Gastroesophageal sphincter (tissue), 3 donors: ENCODE results near the gene MYO1D.

Experiments
- CTCF ChIP-seq, 4 experiments: fragments of 200-600 bp in 2 of 4; fragments of 450-650 bp in 2 of 4; sonication (generic) in 1 of 4; IDR thresholded peaks; one replicate each; pipeline ENCODE4 v1.5.1; 2017 to 2019; ENCODE audit warnings: antibody characterized with exemption in 4 of 4, mild to moderate bottlenecking in 2 of 4, moderate library complexity in 2 of 4
- EP300 ChIP-seq: sonication (generic); formaldehyde crosslinking; IDR thresholded peaks from one replicate; pipeline ENCODE4 v1.6.1; 2017; ENCODE audit warnings: antibody characterized with exemption, mild to moderate bottlenecking
- POLR2A ChIP-seq, 2 donors: fragments of 450-650 bp; IDR thresholded peaks; one replicate each; pipeline ENCODE4 v1.6.1; 2017; ENCODE audit warnings: antibody characterized with exemption in 2 of 2, mild to moderate bottlenecking in 2 of 2, moderate library complexity in 1 of 2

DNA sequence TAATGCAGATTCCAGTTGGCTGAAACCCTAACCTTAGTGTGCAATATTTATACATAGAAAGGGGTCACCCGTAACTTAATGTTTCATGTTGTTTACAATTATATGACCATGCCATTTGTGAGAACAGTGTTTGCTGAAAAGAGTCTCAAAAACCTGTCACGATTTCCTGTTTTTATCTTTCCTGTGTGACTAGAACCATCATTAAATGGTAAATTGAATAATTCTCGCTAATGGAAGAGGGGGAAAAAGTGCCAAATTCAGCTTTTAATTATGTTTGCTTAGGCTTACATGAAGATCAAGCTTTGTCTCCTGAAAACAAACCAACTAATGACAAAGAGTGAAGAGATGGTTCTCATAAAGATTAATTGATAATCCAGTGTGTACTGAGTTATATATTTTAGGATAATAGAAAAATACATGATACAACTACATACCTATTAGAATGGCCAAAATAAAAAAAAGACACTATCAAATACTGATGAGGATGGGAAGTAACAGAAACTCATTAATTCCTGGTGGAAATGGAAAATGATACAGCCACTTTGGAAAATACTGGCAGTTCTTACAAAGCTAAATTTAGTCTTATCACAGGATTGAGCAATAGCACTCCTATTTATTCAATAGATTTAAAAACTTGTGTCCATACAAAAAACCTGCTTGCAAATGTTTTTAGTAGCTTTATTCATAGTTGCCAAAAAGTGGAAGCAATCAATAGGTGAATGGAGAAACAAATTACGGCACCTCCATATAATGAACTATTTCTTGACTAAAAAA, 248.5 kb downstream of the MYO1D start:
- TF ChIP-seq POLR2A (IDR thresholded peaks at IDR 0.05) (no peak), CTCF (IDR thresholded peaks at IDR 0.05) (no peak), EP300 (no peak)
